OCI-LY7 (cell line): Measurements from ENCODE around the gene KIAA1671. TPM values are rescaled to one million over a fixed set of nuclear protein-coding genes. Genes with fewer than 3 reads are reported as not detected.

ENCODE experiments used
- BruUV-seq: library from RNA; stranded (reverse); fragments of 400-500 nt; replicated peaks from 2 replicates; lab custom pipeline; 2021; lab: Mats Ljungman, UMichigan
- CTCF ChIA-PET: fragments of 300-600 bp; sonication (Branson Sonifier 250); formaldehyde crosslinking; loops from one replicate; lab custom pipeline; 2022; ENCODE audit warnings: antibody characterized with exemption; ENCODE audit not compliant: unreplicated experiment; lab: Charles Lee
- POLR2A ChIA-PET: fragments of 300-600 bp; sonication (Branson Sonifier 250); formaldehyde crosslinking; loops from one replicate; lab custom pipeline; 2022; ENCODE audit warnings: antibody characterized with exemption; lab: Charles Lee
- DNase-seq: peaks from one replicate; pipeline ENCODE4 v3.0.0-alpha.2; 2015; ENCODE audit warnings: low spot score
- H2AFZ ChIP-seq: fragments of 200-600 bp; sonication (generic), shearing (Covaris generic); 2 replicates; pipeline ENCODE4 v1.6.1; 2014; ENCODE audit warnings: mild to moderate bottlenecking, antibody characterized with exemption, low read length, moderate library complexity
- H3K27ac ChIP-seq: fragments of 200-600 bp; sonication (generic); 2 replicates; pipeline ENCODE4 v1.5.1; 2014; ENCODE audit warnings: mixed run types, low read depth, mild to moderate bottlenecking, moderate library complexity, low read length, inconsistent platforms; ENCODE audit not compliant: poor library complexity, severe bottlenecking
- H3K36me3 ChIP-seq: fragments of 200-600 bp; sonication (generic); 2 replicates; pipeline ENCODE4 v1.6.1; 2014; ENCODE audit warnings: mild to moderate bottlenecking, antibody characterized with exemption, low read length, moderate library complexity, mixed read lengths; ENCODE audit not compliant: insufficient read depth
- H3K4me1 ChIP-seq: fragments of 200-600 bp; sonication (generic); 2 replicates; pipeline ENCODE4 v1.5.1; 2014; ENCODE audit warnings: mild to moderate bottlenecking, low read length; ENCODE audit not compliant: insufficient read depth, poor library complexity, severe bottlenecking
- H3K4me2 ChIP-seq: fragments of 200-600 bp; sonication (generic); 2 replicates; pipeline ENCODE4 v1.6.1; 2014; ENCODE audit warnings: mild to moderate bottlenecking, low read length
- H3K4me3 ChIP-seq: fragments of 200-600 bp; sonication (generic); 2 replicates; pipeline ENCODE4 v1.5.1; 2014; ENCODE audit warnings: mild to moderate bottlenecking, low read depth, low read length; ENCODE audit not compliant: poor library complexity, severe bottlenecking
- H3K79me2 ChIP-seq: fragments of 200-600 bp; sonication (generic); 2 replicates; pipeline ENCODE4 v1.6.1; 2016; ENCODE audit warnings: low read depth, mild to moderate bottlenecking, low read length, moderate library complexity, mixed read lengths; ENCODE audit not compliant: insufficient read depth
- H3K9me2 ChIP-seq: fragments of 200-600 bp; sonication (generic); 2 replicates; pipeline ENCODE4 v1.6.1; 2016; ENCODE audit warnings: mild to moderate bottlenecking, low read length, mixed read lengths; ENCODE audit not compliant: insufficient read depth
- H3K9me3 ChIP-seq: fragments of 200-600 bp; sonication (generic); 2 replicates; pipeline ENCODE4 v1.6.1; 2014; ENCODE audit warnings: mild to moderate bottlenecking, mixed run types, low read length, mixed read lengths
- H4K20me1 ChIP-seq: fragments of 200-600 bp; sonication (generic); 2 replicates; pipeline ENCODE4 v1.6.1; 2014; ENCODE audit warnings: mild to moderate bottlenecking, antibody characterized with exemption, low read length, moderate library complexity, mixed read lengths; ENCODE audit not compliant: insufficient read depth
- EZH2phosphoT487 ChIP-seq: fragments of 200-600 bp; sonication (generic); IDR thresholded peaks from 2 replicates; pipeline ENCODE4 v1.6.1; 2018; ENCODE audit warnings: low read depth, borderline replicate concordance, mild to moderate bottlenecking, mixed run types, antibody characterized with exemption, low read length, moderate library complexity, mixed read lengths
- intact Hi-C: fragments of 100-400 bp; cut with micrococcal nuclease; formaldehyde crosslinking; loops from one replicate; pipeline ENCODE4 v1.10.0; 2022; ENCODE audit not compliant: unreplicated experiment
- total RNA-seq, 2 experiments: library from RNA; depleted of rRNA in 1 of 2; stranded (reverse); fragments of >200 nt in 1 of 2; shearing (Covaris generic) in 1 of 2; gene quantifications; 2 replicates each; pipeline ENCODE4 v1.2.3, GENCODE V29; 2014 to 2022
- TF ChIP-seq, protein P1 (sequence below): fragments of 200-600 bp; sonication (generic); conservative IDR thresholded peaks from 2 replicates; pipeline ENCODE4 v1.5.1; 2014; ENCODE audit warnings: mild to moderate bottlenecking, antibody characterized with exemption, low read length, moderate library complexity, mixed read lengths

KIAA1671 gene
- total RNA-seq, 2 experiments from 2014 or later = not detected

DNA sequence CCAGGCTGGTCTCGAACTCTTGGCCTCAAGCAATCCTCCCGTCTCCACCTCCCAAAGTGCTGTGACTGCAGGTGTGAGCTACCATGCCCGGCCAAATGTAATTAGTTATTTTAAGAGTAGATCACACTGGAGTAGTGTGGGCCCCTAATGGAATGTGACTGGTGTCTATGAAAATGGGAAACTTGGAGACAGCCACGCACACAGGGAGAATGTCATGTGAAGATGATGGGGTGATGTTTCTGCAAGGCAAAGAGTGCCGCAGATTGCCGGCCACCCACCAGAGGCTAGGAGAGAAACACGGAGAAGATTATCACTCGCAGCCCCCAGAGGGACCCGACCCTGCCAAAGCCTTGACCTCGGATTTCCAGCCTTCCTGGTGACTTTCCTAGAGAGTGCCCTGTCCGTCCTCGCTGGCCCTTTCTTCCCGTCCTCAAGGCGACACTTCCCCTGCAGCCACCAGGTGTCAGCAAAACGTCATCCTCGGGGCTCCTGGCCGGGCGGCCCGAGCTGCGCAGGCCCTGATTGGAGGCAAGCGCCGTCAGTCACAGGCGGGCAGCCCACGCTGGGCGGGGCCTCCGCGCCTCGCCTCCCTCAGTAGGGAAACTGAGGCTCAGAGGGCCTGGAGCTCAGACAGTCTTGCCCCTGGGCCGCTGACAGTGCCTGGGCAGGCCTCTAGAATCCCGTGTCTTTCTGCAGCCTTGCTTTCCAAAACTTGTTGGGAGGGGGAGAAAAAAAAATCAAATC is 283.2 kb downstream of the KIAA1671 start:
- Histone ChIP-seq H4K20me1 (no peaks in the 10 kb centered on the region), H3K4me1 (no peaks in the 10 kb centered on the region), H3K36me3 (no peaks in the 10 kb centered on the region), H3K27ac (no peak overlapping the region), H3K4me2 (no peak overlapping the region), H3K9me2 (no peaks in the 10 kb centered on the region), H3K79me2 (no peaks in the 10 kb centered on the region), H3K9me3 (no peaks in the 10 kb centered on the region), H3K4me3 (no peak overlapping the region), H2AFZ (no peak overlapping the region)
- TF ChIP-seq, protein P1, sequence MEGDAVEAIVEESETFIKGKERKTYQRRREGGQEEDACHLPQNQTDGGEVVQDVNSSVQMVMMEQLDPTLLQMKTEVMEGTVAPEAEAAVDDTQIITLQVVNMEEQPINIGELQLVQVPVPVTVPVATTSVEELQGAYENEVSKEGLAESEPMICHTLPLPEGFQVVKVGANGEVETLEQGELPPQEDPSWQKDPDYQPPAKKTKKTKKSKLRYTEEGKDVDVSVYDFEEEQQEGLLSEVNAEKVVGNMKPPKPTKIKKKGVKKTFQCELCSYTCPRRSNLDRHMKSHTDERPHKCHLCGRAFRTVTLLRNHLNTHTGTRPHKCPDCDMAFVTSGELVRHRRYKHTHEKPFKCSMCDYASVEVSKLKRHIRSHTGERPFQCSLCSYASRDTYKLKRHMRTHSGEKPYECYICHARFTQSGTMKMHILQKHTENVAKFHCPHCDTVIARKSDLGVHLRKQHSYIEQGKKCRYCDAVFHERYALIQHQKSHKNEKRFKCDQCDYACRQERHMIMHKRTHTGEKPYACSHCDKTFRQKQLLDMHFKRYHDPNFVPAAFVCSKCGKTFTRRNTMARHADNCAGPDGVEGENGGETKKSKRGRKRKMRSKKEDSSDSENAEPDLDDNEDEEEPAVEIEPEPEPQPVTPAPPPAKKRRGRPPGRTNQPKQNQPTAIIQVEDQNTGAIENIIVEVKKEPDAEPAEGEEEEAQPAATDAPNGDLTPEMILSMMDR = peak; percentile 83
- no peak for TF ChIP-seq EZH2phosphoT487
- ChIA-PET POLR2A (no interaction called here), CTCF (no interaction called here)
- peak; percentile 79 for DNase-seq
- no TSS peak for BruUV-seq
- intact Hi-C loops = loop anchor here (1.0 to 2.0 kb wide), 2 partner anchors 99 to 537 kb away; no protein-coding TSS in a partner anchor

DNA sequence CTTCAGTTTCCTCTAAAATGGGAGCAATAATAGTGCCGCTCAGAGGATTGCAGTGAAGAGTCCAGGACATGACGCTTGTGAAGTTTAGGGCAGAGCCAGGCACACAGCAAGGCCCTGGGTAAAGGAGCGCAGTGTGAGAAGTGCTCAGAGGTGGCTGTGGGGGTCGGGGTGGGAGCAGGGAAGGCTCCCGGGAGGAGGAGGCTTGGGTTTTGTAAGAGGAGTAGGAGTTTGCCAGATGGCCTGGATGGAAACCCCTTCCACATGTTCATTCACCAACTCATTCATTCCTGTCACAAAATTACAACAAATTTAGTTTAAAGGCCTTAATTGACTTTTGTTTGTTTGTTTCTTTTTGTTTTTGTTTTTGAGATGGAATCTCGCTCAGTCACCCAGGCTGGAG is 283.9 kb downstream of the KIAA1671 start:
- H3K4me2 ChIP-seq = no peak overlapping the region

More for the DNA sequence above, 283.9 kb downstream of the KIAA1671 start:
- Histone ChIP-seq H2AFZ (no peak overlapping the region), H3K27ac (no peak overlapping the region), H3K9me2 (no peaks in the 10 kb centered on the region), H4K20me1 (no peaks in the 10 kb centered on the region), H3K9me3 (no peaks in the 10 kb centered on the region), H3K79me2 (no peaks in the 10 kb centered on the region), H3K4me3 (no peak overlapping the region), H3K4me1 (no peaks in the 10 kb centered on the region), H3K36me3 (no peaks in the 10 kb centered on the region)
- ChIA-PET POLR2A (no interaction called here), CTCF (no interaction called here)
- DNase-seq = no peak
- BruUV-seq = no TSS peak
- TF ChIP-seq, protein P1 = no peak
- no peak for TF ChIP-seq EZH2phosphoT487
- intact Hi-C loops = loop anchor here (1.0 kb wide), 1 partner anchor 98 kb away; no protein-coding TSS in a partner anchor
